AG04450 (cell line): Measurements from ENCODE around the gene CNRIP1. TPM values are rescaled to one million over a fixed set of nuclear protein-coding genes. Genes with fewer than 3 reads are reported as not detected.
"Not testable (repeated sequence)": the region's sequence is repeated elsewhere in the genome, so short reads cannot be mapped to it uniquely, and the experiment has no call there.

Source experiments
- CTCF ChIA-PET: fragments of 300-600, 350-600 bp; formaldehyde crosslinking; extraction: SDS; loops from one replicate; lab custom pipeline; 2022; ENCODE audit warnings: antibody characterized with exemption, inconsistent platforms; lab: Charles Lee
- POLR2A ChIA-PET: fragments of 350-600 bp; formaldehyde crosslinking; extraction: SDS; loops from one replicate; lab custom pipeline; 2021; ENCODE audit warnings: antibody characterized with exemption, inconsistent platforms; lab: Yijun Ruan, JAX
- DNase-seq: peaks from one replicate; pipeline ENCODE4 v3.0.0-alpha.2; 2011; ENCODE audit warnings: low read depth, low spot score
- H3K27ac ChIP-seq: one replicate; pipeline ENCODE4 v1.5.1; 2012; ENCODE audit warnings: low read depth, low read length, control low read depth
- H3K27me3 ChIP-seq: one replicate; pipeline ENCODE4 v1.6.0; 2012; ENCODE audit warnings: low read length; ENCODE audit not compliant: control insufficient read depth, insufficient read depth
- H3K4me3 ChIP-seq: 2 replicates; pipeline ENCODE4 v1.5.1; 2011; ENCODE audit warnings: mild to moderate bottlenecking, low read depth, low read length, control low read depth
- H3K9me3 ChIP-seq: 2 replicates; pipeline ENCODE4 v1.5.1; 2012; ENCODE audit warnings: low read length; ENCODE audit not compliant: control insufficient read depth, insufficient read depth
- polyA plus RNA-seq: library from polyadenylated mRNA; depleted of rRNA; stranded (reverse); fragments of >200 nt; gene quantifications from 2 replicates; pipeline ENCODE4 v1.2.3, GENCODE V29; 2011
- TF ChIP-seq, protein P1 (sequence below): IDR thresholded peaks from 2 replicates; pipeline ENCODE4 v1.5.1; 2011; ENCODE audit warnings: low read depth, low read length, control low read depth, inconsistent platforms

The CNRIP1 gene
- polyA plus RNA-seq, 1 experiment: 61.6 TPM

DNA sequence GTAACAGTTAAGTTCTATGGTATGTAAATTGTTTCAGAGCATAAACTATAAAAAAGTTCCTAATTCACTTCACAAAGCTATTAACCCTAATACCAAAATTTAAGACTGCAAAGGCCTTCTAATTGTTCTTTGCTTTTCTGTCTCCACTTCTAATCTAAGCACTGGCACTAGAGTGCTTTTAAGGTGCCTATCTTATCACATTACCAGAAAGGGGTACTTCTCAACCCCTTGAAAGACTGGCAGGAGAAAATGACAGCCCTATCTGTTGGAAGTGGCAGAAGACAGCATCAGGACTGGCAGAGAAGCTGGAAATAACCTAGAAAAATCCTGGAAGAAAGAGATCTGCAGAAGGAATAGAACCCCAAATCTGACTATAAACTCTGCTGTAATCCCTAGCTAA, 10.3 kb downstream of the CNRIP1 start:
- TF ChIP-seq, protein P1, sequence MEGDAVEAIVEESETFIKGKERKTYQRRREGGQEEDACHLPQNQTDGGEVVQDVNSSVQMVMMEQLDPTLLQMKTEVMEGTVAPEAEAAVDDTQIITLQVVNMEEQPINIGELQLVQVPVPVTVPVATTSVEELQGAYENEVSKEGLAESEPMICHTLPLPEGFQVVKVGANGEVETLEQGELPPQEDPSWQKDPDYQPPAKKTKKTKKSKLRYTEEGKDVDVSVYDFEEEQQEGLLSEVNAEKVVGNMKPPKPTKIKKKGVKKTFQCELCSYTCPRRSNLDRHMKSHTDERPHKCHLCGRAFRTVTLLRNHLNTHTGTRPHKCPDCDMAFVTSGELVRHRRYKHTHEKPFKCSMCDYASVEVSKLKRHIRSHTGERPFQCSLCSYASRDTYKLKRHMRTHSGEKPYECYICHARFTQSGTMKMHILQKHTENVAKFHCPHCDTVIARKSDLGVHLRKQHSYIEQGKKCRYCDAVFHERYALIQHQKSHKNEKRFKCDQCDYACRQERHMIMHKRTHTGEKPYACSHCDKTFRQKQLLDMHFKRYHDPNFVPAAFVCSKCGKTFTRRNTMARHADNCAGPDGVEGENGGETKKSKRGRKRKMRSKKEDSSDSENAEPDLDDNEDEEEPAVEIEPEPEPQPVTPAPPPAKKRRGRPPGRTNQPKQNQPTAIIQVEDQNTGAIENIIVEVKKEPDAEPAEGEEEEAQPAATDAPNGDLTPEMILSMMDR: no peak
- no peaks in the 10 kb centered on the region for H3K27me3 ChIP-seq
- H3K27ac ChIP-seq: no peak overlapping the region
- ChIA-PET CTCF (interaction anchor here (1.0 to 1.1 kb wide), 3 partner anchors 17 to 65 kb away, joined by 3 to 4 read pairs (median 3); no protein-coding TSS in a partner anchor), POLR2A (no interaction called here)
- no peak overlapping the region for H3K4me3 ChIP-seq
- no peaks in the 10 kb centered on the region for H3K9me3 ChIP-seq
- DNase-seq: no peak

DNA sequence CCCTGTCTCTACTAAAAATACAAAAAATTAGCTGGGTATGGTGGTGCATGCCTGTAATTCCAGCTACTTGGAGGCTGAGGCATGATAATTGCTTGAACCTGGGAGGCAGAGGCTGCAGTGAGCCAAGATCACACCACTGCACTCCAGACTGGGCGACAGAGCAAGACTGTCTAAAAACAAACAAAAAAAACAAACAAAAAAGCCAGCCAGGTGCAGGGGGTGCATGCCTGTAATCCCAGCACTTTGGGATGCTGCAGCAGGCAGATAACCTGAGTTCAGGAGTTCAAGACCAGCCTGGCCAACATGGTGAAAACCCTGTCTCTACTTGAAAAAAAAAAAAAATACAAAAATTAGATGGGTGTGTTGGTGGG, 15.9 kb downstream of the CNRIP1 start:
- POLR2A ChIA-PET, H3K4me3 ChIP-seq, CTCF ChIA-PET: not testable (repeated sequence)

DNA sequence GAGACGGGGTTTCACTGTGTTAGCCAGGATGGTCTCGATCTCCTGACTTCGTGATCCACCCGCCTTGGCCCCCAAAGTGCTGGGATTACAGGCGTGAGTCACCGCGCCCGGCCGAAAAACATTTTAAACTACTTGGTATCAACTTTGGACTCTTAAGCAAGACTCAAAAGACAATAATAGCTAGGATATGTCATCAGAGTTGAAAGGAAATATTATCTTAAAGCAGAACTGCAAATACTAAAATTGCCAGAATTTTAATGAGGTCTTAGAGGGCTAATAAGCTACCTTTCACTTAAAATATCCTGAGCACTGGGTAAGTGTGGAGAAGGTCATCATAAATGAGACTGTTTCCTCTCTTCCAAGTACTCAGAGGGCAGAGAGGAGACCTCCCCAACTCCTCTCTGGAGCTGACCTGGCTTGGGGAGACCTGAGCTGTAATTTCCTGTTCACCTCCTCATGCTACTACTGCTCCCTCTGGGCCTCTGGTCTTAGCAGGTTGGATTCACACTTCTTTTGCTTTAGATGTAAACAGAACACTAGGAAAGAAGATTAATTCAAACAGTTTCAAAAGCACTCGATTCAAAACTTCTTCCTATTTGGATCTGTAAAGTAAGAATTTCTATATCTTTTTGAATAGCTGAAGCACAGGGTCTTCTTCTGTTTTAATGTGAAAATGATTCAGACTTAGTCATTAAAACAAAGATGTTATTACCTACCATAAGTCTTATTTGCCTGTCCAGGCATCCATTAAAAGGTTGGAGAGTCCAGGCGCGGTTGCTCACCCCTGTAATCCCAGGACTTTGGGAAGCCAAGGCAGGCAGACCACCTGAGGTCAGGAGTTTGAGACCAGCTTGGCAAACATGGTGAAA, 16.5 kb downstream of the CNRIP1 start:
- ChIA-PET CTCF (interaction anchor here (1.0 to 1.3 kb wide), 2 partner anchors 11 to 13 kb away, joined by 3 to 5 read pairs; no protein-coding TSS in a partner anchor), POLR2A (no interaction called here)
- Histone ChIP-seq H3K9me3 (no peaks in the 10 kb centered on the region), H3K4me3 (no peak overlapping the region), H3K27me3 (no peaks in the 10 kb centered on the region), H3K27ac (no peak overlapping the region)
- TF ChIP-seq, protein P1: no peak
- no peak for DNase-seq

More for the DNA sequence above, 15.9 kb downstream of the CNRIP1 start:
- not testable (repeated sequence) for DNase-seq, H3K27ac ChIP-seq, H3K9me3 ChIP-seq, H3K27me3 ChIP-seq

DNA sequence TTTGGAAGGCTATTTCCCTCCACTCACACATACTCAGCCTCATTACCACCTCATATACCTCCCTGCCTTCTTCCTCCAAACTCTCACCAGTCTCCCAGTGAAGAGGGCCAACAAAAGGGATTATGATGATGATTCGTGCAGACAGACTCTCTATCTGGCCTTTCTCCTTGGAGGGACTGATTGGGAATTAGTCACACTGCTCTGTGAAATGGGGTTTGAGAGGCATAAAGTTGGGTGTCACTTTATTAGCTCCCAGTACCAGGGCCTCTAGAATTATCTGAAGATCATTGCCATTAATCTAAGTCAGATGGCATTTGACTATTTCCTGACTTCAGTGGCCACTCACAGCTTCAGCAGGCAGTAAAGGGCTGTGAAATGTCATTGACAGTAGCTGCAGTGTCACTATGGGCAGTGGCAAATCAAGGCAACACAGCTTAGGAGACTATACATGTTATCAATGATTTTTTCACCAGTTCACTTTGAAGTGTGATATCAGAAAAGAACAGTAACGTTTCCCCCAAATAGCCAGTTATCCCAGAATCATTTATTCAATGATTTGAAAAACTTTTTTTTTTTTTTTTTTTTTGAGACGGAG, 17.4 kb downstream of the CNRIP1 start:
- no peak overlapping the region for H3K4me3 ChIP-seq
- no peaks in the 10 kb centered on the region for H3K9me3 ChIP-seq
- CTCF ChIA-PET: interaction anchor here (0.6 to 1.3 kb wide), 3 partner anchors 10 to 825 kb away, joined by 3 to 5 read pairs (median 3); no protein-coding TSS in a partner anchor
- POLR2A ChIA-PET: interaction anchor here (0.9 kb wide), 1 partner anchor 17 kb away, joined by 3 read pairs; the partner anchor contains the start of gene CNRIP1
- TF ChIP-seq, protein P1: no peak
- no peak for DNase-seq
- H3K27me3 ChIP-seq: no peaks in the 10 kb centered on the region
- no peak overlapping the region for H3K27ac ChIP-seq

DNA sequence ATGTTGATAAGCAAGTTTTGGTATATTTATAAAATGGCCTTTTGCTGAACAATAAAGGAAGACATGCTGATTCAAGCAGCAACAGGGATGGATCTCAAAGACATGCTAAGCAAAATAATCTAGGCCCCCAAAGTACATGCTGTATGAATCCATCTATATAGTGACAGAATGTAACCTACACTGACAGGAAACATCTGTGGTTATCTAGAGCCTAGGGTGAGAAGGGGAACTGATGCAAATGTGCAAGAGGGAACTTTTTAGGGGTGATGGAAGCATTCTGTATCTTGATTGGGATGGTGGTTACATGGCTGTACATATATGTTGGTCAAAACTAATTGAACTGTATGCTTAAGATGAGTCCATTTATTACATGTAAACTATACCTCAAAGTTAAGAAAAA, 24.2 kb downstream of the CNRIP1 start:
- Histone ChIP-seq H3K27me3 (no peaks in the 10 kb centered on the region), H3K4me3 (no peak overlapping the region), H3K9me3 (no peaks in the 10 kb centered on the region), H3K27ac (no peak overlapping the region)
- no peak for DNase-seq
- CTCF ChIA-PET: interaction anchor here (1.9 kb wide), 1 partner anchor 13 kb away, joined by 7 read pairs; no protein-coding TSS in a partner anchor
- TF ChIP-seq, protein P1: no peak
- POLR2A ChIA-PET: no interaction called here
